Measurements from ENCODE around the gene TMEM87B.

Gene TMEM87B

DNA sequence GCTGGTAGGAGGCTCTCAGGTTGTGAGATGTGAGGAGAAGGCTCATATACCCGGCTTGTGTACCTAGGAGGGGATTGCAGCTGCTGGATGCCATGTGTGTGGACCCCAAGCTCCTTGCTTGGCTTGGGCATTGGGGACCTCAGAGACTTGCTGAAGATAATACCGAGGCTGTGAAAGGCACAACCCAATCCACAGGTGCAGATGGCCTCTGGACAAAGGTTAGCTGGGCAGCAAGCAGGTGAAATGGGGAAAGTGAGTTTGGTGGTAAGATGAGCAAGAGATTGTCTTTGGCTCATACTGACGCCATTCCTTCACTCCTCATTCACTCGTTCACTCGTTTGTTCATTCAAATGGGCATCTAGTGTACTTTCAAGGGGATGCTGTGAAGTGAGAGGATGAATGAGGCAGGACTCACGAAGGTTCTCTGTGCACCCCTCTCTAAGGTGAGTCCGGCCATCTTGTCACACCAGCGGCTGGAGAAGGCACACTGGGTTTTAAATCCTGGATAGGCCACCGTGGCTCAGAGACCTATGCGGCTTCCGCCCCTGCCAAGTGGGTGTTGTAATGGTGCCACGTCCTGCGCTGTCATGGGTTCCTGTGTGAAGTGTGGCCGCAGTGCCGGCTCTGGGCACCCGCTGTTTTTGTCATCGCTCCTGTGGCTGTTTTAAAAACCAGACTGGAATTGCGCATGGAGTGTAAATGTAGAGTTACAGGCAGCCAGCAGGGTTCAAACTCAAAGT lies 96.8 kb downstream of the TMEM87B start:
- DNase-seq (ENCODE audit: low read depth): no peak

DNA sequence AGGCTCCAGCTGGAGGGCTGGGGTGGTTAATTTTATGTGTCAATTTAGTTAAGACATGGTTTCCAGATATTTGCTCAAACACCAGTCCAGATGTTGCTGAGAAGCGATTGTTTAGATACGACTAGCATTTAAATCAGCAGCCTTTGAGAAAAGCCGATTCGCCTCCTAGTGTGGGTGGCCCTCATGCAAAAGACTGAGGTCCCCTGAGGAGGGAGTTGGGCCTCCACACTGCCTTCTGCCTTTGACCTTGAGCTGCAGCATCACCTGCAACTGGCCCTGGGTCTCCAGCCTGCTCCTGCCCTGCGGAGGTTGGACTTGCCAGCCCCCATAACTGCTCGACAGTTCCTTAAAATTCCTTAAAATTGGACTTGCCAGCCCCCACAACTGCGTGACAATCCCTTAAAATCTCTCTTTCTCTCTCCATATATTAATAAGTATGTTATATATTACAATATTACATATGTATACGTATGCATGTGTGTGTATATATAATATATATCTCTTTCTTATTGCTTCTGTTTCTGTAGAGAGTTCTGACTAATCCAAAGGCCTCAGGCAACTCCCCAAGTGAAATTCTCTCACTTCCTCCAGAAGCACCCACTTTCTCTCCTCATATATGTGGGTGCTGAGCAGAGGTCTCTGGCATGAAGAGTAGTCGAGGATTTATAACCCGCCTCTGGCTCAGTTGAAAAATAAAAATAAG lies 97.6 kb downstream of the TMEM87B start:
- DNase-seq (ENCODE audit: low read depth): no peak

DNA sequence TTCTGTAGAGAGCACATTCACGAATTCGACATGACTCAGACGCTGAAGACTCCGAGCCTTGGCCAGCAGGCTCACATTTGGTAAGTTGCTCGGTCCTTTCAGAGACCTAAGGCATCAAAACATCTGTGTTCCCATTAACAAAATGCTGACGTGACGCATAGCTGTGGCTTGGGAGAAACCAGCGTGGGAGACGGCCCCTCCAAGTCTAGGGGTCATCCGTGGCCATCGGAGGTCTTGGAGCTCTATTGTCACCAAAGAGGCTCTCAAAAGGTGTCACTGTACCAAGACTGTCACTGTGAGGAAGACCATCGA lies 98.1 kb downstream of the TMEM87B start:
- no peak for DNase-seq (ENCODE audit: low read depth)

DNA sequence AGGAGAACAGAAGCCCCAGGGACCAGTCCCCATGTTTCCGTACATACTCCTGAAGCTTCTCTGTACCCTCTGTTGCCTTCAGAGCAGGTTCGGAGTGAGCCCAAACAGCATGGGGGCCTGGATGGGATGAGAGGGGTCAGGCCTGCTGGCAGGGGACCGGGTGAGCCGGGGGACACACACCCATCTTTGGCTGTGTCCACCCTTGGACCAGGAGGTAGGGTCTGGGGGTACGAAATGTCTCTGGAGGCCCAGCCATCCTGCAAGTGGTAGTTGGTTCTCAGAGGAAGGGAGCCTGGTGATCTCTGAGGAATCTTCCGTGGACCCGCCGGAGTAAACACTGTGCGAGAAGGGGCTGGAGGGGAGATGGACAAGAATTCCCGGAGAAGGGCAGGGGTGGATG lies 98.4 kb downstream of the TMEM87B start:
- no peak for DNase-seq (ENCODE audit: low read depth)

DNA sequence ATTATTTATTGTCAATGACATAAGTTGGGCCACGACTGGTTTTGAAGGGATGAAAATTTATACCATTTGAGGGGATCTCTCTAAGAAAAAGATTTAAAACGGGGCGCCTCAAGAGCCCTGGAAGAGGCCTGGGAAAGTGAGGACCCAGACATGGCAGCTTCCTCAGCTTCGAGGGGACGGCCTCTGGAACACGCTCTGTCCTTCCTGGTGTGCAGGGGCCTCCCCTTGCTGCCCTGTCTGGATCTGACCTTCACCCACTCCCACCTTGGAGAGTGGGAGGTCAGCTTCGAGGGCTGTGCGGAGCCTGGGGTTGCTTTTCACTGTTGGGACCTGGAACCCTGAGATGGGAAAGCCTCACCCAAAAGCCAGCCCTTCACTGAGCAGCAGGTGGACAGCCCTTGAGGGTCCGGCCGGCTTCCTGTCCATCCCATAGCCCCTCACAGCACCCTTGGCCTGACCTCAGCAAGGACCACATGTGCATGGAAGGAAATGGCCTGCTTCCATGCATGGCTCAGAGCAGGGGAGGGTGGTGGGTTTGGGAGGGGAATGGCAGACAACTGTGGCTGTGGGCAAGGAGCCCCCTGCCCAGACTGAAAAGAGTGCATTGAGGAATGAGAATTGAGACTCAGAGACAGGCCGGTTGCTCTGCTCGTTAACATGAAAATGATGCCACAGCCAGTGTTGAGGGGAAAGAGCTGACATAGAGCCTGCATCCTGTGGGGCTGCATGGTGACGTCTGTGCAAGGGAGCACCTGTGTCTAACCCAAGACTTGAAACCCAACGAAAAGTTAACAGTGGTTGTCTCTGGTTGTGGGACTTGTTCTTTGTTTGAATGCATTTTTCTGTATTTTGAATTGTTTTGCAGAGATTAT lies 99.4 kb downstream of the TMEM87B start:
- DNase-seq (ENCODE audit: low read depth): no peak

DNA sequence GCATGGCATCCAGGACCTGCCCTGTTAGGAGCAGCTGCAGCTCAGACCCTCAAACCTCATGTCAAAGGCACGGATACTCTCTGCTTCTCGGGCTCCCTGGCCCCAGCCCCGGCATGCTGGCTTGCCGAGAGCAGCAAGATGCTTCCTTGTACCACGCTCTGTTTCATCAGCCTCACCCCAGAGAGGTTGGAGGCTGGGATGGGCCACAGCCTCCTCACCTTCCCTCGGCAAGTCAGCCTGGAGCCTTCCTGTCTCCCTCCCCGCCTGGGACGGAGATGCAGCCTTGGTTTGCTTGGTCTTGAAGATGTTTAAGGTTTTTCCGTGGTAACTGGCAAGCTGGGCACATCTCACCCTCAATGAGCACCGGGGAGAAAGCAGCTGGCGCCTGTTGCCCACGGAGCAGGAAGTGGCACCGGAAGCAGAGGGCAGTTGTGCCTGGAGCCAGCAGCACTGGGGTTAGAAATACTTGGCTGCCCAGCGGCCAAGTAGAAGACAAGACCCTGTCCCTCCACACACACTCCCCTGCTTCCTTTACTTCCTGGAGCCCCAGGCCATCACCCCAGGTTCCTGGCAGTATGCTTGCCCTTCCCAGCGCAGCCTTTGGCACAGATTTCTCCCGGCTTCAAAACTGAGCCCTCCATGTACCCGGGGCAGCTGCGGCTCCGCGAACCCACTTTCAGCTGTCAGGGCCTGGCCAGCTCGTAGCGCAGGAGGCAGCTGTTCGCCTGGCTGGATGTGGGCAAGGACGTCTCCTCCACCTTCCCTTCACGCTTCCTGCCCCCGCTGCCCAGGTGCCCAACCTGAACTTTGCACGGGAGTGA lies 100.5 kb downstream of the TMEM87B start:
- DNase-seq (ENCODE audit: low read depth): no peak

DNA sequence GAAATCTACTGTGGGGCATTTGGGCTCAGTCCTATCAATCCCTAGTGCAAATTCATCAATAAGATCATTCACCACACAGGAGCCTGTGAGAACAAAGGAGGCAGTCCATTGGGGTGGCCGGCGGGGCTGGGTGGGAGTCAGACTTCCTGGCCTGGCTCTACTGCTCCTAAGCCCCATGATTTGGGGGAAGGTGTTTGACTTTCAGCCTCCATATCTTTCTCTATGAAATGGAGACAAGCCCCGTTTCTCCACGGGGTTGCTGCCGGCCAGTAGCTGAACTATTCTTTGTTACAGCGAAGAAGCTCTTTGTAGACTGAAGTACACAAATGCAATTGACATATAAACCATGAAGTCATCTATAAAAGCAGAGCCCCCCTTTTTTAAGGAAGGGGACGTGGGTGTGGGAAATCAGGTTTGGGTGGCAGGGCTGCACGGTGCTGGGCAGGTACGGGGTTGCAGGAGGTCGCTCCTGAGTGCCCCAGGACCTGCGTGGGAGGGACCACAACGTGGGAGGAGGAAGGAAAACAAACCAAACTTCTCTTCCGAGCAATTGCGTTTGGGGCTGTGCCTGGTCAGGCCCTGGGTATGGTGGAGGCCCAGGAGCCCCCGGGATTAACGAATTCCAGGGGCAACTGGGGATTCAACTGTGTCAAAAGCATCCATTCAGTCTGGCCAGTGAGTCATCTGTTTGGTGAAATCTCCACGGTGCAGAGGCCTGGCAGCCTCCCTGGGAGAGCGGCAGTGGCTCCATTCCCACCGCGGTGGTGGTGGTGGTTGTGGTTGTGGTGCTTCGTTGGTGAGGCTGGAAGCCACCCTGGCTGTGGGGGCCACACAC lies 101.3 kb downstream of the TMEM87B start:
- no peak for DNase-seq (ENCODE audit: low read depth)

DNA sequence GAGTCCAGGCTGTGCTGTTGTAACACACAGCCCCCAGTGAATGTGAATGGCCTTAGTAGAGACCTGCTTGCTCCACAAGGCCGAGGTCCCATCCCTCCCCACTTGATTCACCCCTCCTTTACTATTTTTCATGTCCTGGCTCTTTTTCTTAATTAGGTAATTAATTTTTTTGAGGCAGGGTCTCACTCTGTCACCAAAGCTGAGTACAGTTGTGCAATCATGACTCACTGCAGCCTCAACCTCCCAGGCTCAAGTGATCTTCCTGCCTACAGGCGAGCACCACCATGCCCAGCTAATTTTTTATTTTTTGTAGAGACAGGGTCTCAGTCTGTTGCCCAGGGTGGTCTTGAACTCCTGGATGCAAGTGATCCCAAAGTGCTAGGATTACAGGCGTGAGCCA lies 102.4 kb downstream of the TMEM87B start:
- no peak for DNase-seq (ENCODE audit: low read depth)

DNA sequence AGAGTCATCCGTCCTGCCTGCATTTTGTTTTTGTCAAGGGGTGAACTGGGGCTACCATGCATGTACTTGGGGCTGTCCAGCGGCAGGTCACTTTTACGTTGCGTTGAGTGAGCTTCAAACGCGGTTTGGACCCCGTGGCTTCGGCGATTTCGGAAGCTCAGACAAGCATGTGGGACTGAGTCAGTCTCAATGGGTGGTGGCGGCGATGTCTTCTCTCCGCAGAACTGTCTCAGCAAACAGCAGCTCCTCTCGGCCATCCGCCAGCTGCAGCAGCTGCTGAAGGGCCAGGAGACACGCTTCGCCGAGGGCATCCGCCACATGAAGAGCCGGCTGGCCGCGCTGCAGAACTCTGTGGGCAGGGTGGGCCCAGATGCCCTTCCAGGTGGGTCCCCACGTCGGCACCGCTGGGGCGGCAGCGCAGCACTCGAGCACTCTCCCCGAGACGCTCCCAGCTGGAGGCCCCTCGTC lies 104.4 kb downstream of the TMEM87B start:
- DNase-seq (ENCODE audit: low read depth): no peak

DNA sequence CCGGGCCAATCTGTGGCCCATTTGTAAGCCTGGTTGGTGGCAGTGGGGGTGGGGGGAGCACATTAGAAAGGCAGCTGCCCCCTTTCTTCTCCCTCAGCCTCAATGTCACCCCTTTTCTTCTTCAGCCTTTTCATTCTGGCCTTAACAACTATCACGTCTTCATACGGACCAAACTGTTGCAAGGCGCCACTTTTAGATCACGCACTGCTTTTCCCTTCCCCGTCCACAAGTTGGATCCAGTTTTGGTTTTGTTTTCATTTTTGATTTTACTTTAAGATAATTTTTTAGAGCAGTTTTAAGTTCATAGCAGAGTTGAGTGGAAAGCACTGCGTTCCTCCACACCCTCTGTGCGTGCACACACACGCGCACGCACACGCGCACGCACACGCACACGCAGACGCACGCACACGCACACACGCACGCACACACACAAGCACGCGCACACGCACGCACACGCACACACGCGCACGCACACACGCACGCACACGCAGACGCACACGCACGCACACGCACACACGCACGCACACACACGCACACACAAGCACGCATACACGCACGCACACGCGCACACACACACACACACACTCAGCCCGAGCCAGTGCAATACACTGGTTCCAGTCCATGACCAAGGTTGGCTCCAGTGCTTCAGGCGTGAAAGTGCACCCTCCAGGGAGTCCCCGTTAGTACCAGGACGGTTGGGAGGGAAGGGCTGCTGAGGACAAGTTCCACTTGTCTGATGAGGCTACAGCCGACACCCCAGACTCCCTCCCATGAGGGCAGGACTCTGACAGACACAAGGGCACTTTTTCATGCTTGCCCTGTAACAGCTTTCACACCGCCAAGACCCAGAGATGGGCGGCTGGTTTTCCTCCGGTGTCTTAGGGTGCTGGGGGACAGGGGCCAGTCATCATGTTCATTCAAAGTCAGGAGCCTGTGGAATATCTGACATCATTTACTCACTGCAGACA lies 105.5 kb downstream of the TMEM87B start:
- no peak for DNase-seq (ENCODE audit: low read depth)

DNA sequence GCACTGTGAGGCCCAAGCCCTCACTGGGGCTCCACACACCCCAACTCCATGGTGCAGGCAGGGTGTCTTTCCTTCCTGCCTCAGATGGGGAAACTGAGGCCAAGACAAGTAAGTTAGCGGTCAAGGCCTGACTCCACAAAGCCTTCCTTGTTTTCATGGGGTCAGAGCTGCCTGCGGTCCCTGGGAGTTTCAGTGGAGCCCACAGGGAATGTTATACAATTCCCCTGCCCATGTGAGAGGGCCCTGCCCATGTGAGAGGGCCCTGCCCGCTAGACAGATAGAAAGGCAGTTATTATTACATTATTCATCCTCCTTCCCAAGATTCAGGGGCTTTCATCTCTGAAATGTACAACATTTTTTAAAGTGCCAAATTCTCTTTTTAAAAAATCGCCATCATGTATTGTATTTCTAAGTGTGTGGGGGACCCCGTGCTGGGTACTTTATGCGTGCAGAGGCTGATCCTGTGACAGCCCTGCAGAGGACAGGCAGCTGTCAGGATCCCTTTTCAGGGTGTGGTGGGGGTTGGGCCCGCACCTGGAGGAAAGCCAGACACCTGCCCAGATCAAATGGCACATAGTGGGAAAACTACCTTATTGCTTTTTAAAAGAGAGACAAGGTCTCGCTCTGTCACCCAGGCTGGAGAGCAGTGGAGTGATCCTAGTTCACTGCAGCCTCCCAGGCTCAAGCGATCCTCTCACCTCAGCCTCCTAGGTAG lies 106.5 kb downstream of the TMEM87B start:
- no peak for DNase-seq (ENCODE audit: low read depth)

DNA sequence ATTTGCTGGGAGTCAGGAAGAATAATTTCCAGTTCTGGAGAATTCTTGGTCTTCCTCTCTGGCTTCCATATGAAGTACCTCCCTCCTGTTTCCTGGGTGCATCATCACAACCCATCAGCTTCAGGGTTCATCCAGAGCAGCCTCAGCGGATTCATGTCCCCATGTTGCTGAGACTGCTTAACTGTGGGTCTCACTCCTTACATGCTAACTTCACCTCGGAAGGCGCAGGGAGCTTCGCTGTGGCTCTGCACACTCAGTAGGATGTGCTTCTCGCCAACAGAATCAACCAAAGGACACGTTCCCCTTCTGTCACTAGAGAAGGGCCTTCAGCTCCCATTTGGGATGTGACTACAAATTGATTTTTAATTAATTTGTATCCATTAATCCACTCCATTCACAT lies 107.3 kb downstream of the TMEM87B start:
- DNase-seq (ENCODE audit: low read depth): no peak

DNA sequence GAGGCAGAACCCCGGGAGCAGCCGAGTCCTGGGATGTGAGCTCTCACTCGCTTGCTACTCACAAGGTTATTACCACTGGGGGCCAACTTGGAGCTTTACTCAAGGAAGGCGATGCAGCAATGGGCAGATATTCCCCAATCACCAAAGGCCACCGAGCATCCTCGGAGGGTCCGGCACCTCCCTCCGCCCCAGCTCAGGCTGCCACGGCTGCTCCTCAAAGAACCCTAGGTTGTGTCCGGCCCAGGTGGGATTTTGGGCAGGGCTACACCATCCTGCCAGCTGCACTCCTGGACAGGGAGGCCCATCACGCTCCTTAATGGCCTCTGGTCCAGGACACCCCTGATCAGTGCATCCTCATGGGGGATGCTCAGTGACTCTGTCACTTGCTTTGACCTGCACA lies 107.9 kb downstream of the TMEM87B start:
- no peak for DNase-seq (ENCODE audit: low read depth)

DNA sequence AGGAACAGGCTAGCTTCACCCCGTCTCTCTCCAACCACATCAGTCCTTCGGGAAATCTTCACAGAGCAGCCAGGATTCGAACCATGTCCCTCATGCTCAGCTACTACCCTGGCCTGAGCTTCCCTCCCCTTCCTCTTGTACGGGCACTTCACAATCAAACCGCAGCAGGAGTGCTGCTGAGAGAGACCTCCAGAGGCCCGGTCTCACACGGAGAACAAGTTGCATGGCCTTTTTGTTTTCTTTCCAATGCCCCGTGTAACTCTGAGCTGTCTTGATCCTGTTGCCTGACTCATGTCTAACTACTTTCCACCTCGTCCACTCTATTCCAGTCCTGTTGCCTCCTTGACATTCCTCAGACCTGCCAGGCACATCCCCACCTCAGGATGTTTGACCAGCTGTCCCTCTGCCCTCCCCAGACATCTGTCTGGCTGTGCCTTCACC lies 108.5 kb downstream of the TMEM87B start:
- no peak for DNase-seq (ENCODE audit: low read depth)

DNA sequence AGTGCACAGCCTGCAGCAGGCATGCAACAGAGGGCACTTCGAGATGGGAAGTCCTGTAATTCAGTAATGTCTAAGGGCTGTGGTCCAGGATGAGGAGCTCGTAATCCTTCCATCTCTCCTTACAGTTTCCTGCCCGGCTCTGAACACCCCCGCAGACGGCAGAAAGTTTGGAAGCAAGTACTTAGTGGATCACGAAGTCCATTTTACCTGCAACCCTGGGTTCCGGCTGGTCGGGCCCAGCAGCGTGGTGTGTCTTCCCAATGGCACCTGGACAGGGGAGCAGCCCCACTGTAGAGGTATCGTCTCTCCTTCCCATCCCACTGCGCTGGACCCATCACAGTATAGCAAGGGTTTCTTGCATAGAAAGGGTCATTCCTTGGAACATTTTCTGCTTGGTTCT lies 109.8 kb downstream of the TMEM87B start:
- DNase-seq (ENCODE audit: low read depth): no peak

DNA sequence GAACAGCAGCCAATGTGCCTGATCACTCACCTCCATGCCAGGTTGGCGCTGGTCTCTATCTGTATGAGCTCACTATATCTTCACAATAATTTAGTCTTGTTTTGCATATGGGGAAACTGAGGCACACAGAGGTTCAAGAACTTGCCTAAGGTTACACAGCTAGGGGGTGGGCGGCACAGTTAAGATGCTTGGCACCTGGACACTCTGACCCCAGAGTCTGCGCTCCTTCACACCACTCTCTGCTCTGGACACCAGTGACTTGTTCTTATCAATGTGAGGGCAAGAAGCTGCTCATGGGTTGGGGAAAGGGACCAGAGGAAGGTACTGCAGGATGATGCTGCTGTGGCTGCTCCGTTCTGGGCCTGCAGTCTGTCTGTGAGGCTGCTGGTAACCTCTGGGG lies 110.2 kb downstream of the TMEM87B start:
- DNase-seq (ENCODE audit: low read depth): no peak

DNA sequence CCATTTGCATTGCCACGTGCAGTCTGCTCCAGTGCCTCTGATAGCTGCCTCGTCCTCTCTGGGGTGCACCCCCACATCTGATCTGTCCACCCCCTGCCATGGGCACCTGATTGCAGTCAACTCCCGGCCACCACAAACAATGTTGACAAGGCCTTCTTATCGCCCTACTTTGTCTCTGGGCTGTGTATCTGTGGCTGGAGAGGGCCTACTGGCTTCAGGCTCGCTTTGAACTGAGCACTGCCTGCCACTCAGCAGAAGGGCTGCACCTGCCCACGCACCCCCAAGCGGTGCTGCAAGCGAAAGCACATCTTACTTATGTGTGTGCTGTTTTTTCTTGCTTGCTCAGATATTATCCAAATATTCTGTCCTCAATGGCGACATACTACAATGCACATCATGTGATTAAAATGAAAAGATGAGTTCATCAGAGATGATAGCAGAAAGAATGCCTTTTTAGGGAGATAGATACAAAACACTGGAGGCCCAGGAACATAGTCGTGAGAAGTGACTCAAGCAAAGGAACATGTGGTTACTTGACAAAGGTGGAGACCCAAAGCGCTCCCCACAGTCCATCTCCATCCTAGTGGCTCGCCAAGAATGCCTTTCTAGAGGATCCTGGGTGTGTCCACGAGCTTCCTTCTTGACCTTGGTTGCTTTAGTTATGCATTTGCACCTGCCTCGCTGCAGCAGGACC lies 111.9 kb downstream of the TMEM87B start:
- no peak for DNase-seq (ENCODE audit: low read depth)

DNA sequence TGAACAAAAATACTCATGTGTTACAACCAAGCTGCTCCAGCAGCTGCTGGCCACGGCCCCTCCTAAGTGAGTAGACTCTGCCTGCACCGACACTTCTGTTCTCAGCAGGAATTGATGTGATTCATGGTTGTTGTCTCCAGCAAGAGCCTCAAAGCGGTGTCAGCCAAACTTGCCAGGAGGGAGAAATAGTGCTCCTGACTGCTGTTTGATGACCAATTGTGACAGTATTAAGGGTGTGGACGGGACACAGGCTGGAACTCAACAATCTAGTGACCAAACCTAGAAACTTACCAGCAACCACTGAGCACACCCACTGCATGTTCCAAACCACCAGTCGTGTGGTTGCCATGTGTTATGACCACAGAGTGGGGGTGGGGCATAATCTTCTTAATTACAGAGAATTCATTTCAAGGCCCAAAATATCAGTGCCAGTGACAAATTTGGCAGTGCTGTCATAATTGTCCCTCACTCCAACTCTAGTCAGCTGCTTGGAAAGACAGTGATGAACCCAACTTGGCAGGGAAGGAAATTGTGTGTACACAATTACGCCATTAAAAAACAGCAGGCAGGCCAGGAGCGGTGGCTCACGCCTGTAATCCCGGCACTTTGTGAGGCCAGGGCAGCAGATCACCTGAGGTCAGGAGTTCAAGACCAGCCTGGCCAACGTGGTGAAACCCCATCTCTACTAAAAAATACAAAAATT lies 113.5 kb downstream of the TMEM87B start:
- DNase-seq (ENCODE audit: low read depth): no peak

Measured in T-helper 22 cell (primary cell).